GM21529 (cell line): ENCODE measurements around the gene IGF2R.
"Not testable (repeated sequence)": the region's sequence is repeated elsewhere in the genome, so short reads cannot be mapped to it uniquely, and the experiment has no call there.

ENCODE experiments used
- ATAC-seq: cut with Tn5 transposase; IDR thresholded peaks from one replicate; pipeline ENCODE4 v1.9.1; 2021; ENCODE audit not compliant: unreplicated experiment

The IGF2R gene

DNA sequence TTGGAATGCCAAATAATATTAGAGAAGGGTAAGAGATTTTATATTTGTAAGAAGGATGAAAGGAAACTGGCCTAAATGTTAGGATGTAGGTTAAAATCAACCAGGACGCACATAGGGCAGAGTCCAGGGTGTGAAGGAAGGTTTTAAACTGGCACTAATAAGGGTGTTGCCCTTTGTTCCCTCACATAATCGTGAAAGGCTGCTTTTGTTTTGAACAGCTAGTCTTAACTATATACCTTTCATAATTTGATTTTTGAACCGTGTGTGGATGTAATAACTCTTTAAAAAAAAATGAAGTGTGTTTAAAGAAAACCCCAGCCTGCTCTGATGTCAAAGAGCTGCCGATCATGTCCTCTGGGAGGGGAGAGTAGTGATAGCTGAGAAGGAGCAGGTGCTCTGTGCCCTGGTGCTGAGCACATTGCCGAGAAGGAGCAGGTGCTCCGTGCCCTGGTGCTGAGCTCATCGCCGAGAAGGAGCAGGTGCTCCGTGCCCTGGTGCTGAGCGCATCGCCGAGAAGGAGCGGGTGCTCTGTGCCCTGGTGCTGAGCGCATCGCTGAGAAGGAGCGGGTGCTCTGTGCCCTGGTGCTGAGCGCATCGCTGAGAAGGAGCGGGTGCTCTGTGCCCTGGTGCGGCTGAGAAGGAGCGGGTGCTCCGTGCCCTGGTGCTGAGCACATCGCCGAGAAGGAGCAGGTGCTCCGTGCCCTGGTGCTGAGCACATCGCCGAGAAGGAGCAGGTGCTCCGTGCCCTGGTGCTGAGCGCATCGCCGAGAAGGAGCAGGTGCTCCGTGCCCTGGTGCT is 121.8 kb downstream of the IGF2R start:
- not testable (repeated sequence) for ATAC-seq

DNA sequence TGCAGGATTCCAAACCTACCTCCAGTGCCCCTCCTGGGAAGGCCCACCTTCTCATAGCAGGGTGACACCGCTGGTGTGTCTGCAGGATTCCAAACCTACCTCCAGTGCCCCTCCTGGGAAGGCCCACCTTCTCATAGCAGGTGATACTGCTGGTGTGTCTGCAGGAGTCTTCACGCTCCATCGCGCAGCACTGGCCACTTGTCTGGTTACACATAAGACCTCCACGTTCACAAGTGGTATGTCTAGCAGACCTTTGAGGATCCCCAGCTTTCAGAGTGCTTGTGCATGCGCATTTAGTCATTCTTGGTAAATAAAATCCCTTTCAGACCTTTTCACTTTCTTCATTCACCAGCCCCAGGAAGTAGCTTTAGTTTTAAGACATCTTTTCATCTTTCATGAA is 123.3 kb downstream of the IGF2R start:
- not testable (repeated sequence) for ATAC-seq

DNA sequence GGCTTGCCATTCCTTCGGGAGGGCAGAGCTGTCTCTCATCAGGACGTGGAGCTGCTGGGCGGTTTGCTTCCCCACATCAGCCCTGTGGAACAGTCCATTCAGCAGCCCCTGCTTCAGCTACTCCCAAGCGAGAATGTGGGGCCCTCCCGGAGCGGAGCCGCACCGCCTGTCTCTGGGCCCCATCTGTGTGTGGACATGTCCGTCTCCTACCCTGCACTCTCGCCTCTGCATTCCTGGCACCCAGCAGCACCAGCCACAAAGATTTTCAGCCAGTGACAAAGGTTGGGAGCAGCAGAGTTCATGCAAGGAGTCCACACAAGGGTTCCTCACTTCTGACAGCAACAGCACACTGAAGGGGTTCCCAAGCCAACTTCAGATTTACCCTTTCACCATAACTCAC is 123.7 kb downstream of the IGF2R start:
- no peak for ATAC-seq

DNA sequence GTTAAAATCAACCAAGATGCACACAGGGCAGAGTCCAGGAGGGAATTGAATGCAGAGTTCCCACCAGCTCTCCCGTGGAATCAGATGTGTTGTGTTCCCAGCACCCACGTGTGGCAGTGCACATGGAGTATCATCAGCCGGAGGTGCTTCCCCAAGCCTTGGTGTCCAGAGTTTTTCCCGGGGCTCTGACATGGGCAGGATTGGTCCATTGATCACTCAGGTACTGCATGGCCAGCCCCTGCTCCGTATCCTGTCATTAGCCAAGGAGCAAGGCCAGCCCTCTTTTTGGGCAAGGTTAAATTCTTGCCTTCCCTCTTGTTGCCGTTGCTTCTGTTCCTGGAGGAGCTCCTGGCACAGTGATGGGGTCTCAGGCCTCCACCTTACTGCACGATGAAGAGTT is 124.2 kb downstream of the IGF2R start:
- no peak for ATAC-seq

DNA sequence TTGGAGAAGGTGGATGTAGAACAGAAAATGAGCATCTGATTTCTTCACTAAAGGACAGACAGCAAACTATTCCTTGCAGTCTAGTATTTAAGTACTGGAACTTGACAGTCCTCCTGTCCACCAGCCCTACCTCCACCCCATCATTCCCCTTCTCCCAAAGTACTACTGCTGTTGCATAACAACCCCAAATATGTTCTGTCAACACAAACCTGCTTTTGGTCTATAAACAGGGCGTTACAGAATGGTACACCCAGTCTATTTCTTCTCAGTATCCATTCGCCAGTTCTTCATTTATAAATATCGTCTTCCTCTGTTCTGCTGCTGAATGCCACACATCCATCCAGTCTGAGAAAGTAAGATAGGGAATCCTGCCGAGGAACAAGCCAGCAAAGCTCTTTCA is 125.1 kb downstream of the IGF2R start:
- no peak for ATAC-seq

DNA sequence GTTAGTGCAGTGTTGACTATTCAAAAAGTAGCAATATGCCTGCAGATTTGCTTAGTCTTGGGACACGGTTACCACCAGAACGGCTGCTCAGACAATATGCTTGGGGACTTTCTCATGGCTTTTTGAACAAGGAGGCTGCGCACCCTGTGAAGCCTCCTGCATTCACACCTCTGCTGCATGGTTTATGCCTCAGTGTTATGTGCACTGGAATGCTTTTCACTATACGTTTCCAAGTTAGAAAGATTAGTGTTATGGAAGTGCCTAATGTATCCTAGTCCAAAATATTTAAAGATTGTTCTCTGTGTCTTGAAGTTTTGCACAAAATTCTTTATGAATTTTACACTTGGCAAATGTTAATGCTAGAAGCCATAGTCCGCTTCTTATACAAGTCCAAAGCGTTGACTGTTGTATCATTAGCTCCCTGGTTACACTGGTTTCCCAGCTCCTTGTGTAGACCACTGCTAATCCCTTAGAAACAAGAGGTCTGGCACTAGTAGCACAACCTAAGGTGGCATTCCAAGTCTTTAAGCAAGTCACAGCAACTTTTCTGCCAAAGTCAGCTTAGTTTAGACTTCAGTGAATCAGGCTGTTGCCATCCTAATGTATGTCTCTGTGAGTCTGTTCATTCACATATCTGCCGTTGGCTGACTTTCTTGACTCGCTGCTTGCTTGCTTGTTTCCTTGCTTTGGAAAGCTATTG is 126.4 kb downstream of the IGF2R start:
- no peak for ATAC-seq

DNA sequence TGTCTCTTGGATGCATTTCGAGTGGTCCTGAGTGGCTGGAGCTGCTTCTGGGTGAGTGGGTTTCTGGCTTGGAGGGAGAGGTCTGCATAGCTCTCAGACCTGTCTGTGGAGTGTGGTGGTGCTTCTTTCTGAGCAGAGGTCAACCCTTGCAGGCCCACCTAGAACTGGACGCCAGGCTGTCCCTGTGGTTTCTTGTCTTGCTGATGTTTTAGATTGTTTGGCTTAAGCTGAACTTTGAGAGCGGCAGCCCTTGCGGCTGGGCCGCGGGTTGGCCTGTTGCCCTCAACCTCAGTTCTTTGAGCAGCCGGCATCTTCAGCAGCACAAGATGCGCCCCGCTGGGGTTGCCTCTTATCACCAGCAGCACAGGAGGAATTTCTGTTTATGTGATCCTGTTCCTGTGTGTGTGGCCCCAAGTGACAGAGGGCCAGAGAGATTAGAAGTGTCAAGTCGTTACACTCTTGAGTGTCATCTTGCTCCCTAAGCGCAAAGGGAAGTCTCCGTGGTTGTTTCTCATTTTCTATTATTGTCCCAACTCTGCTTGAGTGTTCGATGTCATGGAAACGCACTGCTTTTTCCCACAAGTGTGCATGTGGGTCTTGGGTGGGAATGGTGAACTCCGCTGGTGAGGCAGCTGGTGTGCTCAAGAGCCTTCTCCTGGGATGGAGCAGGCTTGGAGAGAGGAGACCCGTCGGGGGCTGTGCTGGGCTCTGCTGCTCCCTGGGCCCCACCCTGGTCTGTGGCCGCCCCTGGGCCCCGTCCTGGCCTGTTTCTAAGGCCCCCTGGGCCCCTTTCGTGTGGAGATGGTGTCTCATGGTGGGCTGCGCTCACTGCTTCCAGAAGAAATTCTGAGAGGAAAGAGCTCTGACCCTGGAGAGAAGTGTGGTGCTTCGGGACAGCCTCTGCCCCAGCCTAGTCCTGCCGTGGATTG is 132.7 kb downstream of the IGF2R start:
- ATAC-seq, result no peak

DNA sequence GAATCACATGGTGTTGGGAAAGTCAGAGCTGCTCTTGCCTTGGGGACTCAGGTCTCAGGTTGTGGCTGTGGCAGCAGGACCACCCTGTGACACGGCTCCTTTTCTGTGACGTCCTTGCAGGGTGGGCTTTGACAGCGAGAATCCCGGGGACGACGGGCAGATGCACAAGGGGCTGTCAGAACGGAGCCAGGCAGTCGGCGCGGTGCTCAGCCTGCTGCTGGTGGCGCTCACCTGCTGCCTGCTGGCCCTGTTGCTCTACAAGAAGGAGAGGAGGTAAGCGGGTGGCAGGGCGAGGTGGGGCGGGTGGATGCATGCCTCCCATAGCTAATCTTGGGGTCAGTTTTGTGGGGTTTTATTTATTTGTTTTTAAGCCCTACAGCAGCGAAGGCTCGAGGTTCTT is 133.5 kb downstream of the IGF2R start:
- no peak for ATAC-seq

DNA sequence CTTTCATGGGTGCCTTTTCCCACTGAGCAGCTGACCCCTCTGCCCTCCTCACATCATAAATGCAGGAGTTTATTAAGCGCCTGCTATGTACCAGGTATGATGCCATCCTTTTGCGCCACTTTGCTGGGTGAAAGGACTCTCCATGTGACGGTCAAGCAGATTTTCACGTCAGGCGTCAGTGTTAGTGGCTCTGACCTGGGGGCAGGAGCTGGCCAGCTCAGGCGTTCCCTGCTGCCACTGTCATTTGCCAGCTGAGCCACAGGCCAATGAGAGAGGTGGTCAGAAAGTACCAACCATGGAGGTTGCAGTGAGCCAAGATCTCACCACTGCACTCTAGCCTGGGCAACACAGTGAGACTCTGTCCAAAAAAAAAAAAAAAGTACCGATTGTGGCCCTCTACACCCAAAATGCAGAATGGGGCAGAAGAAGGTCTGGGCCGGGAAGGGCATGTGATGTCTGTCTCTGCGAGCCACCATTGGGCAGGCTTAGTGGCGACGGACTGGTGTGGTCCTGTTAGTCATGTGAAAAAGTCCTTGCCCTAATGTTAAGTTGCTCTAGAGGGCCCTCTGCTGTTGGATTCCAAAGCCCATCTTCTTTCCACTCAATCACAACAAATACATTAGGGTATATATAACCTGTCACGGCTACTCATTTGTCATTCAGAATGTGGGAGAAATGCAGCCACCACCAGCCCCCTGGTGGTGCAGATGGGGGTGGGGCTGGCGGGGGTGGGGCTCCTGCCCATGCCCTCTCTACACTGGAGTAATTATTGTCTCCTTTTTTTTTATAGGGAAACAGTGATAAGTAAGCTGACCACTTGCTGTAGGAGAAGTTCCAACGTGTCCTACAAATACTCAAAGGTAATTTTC is 134.3 kb downstream of the IGF2R start:
- ATAC-seq, result peak; percentile 49

DNA sequence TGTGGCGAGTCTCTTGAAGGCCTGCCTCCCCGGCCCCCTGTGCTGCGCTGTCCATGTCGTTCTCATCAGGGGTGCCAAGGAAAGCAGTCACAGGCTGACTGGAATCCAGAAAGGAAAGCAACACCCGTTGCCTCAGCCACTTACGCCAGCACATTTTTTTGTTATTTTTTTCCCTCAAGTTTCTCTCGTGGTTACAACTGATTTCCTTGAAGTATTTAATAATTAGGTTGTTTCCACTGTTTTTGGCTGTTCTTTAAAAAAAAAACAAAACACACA is 134.9 kb downstream of the IGF2R start:
- no peak for ATAC-seq

DNA sequence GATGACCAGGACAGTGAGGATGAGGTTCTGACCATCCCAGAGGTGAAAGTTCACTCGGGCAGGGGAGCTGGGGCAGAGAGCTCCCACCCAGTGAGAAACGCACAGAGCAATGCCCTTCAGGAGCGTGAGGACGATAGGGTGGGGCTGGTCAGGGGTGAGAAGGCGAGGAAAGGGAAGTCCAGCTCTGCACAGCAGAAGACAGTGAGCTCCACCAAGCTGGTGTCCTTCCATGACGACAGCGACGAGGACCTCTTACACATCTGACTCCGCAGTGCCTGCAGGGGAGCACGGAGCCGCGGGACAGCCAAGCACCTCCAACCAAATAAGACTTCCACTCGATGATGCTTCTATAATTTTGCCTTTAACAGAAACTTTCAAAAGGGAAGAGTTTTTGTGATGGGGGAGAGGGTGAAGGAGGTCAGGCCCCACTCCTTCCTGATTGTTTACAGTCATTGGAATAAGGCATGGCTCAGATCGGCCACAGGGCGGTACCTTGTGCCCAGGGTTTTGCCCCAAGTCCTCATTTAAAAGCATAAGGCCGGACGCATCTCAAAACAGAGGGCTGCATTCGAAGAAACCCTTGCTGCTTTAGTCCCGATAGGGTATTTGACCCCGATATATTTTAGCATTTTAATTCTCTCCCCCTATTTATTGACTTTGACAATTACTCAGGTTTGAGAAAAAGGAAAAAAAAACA is 136.1 kb downstream of the IGF2R start:
- ATAC-seq, result no peak

DNA sequence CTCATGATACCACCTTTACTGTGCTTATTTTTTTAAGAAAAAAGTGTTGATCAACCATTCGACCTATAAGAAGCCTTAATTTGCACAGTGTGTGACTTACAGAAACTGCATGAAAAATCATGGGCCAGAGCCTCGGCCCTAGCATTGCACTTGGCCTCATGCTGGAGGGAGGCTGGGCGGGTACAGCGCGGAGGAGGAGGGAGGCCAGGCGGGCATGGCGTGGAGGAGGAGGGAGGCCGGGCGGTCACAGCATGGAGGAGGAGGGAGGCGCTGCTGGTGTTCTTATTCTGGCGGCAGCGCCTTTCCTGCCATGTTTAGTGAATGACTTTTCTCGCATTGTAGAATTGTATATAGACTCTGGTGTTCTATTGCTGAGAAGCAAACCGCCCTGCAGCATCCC is 137.1 kb downstream of the IGF2R start:
- ATAC-seq, result no peak

DNA sequence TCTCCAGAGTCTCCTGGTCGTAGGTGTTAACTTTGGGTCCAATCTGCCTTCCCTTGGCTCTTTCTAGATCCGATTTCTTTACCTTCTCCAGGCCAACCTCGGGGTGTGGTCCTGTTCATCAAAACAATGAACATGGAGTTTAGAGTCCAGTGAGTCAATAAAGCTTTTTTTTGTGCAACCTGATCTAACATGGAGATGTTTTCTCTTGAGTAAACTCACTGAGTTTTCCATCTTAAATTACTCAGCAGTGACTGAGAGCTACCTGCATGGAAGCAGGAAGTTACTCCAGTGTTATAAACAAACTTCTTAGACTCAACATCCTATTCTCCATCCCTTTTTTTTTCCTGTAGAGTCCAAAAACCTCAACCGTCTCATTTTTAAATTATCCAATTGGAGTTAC is 137.8 kb downstream of the IGF2R start:
- ATAC-seq, result no peak

DNA sequence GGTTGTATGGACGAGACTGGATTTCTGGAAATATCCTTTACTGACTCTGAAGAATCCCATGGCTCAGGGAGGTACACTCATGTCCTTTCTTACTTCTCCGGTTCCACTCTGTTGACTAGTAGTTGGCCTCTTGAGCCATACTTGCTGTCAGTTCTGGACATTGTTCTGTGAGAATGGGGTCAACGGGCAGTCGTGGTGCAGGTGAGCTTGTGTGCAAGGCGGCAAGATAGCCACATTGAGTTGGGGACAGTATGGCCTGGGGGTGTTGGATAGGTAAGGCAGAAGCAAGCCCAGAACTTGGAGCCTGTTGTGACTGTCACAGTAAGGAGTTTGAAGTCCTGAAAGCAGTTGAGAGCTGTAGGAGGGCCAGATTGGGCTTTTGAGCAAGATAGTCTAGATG is 139.2 kb downstream of the IGF2R start:
- no peak for ATAC-seq

DNA sequence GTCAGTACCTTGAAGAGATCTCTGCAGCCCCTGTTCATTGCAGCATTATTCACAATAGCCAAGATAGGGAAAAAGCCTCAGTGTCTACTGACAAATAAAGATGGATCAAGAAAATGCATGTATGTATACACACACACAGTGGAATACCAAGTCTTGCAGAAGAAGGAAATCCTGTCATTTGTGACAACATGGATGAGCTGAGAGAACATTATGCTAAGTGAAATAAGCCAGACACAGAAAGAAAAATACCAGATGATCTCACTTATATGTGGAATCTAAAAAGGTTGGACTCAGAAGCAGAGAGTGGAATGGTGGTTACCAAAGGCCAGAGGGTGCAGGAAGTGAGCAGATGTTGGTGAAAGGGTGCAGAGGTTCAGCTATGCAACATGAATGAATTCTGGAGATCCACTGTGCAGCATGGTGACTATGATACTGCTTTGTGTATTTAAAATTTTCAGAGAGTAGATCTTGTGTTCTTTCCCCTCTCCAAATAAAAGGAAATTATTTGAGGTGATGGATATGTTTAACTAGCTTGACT is 141.8 kb downstream of the IGF2R start:
- ATAC-seq, result no peak

DNA sequence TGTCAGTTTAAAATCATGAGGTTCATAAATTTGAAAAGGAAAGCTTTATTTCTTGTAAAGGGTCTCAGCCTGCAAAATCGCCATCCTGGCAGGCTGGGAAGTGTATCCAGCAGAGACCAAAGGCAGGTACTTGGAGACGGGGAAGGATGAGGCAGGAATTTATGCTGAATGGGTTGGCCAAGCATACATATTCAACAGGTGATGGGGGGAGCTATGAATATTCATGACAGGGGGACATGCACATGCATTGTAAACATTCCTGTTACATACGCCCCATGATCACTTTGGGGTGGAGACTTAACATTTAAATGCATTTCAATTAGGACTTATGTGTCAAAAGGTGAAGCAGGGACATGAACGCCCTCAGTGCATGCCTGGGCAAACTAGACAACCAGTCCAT is 142.9 kb downstream of the IGF2R start:
- ATAC-seq, result no peak

DNA sequence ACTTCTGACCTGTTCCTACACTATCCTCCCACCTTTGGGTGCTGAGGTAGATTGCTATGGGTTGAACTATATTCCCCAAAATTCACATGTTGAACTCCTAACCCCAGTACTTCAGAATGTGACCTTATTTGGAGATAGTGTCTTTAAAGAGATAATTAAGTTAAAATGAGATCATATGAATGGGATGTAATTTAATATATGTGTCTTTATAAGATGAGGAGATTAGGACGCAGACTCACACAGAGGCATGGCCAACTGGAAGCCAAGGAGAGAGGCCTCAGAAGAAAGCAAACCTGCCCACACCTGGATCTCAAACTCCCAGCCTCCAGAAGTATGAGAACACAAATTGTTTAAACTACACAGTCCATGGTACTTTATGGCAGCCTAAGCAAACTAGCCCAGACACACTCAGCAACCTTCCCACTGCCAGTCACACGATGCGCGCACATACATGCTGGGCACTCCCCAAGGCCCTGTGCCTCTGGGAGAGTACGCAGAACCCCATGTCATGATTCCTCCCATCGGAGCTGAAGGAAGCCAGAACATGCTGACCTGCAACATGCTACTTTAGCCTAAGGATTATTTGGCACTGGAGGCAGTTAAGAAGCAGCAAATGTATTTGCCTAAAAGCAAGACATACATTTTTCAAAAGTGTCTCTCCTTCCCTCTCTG is 143.9 kb downstream of the IGF2R start:
- no peak for ATAC-seq

DNA sequence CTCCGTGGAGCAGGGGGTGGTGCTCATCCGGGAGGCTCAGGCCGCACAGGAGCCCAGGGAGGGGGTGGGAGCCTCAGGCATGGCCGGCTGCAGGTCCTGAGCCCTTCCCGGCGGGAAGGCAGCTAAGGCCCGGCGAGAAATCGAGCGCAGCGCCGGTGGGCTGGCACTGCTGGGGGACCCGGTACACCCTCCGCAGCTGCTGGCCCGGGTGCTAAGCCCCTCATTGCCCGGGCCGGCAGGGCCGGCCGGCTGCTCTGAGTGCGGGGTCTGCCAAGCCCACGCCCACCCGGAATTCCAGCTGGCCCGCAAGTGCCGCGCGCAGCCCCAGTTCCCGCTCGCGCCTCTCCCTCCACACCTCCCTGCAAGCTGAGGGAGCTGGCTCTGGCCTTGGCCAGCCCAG is 145.7 kb downstream of the IGF2R start:
- not testable (repeated sequence) for ATAC-seq

DNA sequence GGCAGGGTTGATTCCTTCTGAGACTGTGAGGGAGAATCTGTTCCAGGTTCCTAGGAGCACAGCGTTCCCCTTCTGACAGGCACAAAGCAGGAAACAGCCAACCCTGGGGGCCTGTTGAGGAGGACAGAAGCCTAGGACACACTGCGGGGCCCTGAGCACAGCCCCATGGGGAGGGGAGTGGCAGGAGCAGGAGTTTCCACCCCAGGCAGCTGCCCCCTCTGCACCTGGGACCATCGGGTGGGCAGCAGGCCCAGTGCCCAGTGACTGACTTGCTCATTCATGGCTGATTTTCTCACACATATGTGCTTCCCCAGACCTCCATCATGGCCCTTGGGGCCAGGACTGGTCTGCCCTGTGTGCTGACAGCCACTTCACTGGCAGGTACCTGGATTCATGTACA is 146.5 kb downstream of the IGF2R start:
- no peak for ATAC-seq
